Type B pancreatic cell (in vitro differentiated cells): ENCODE data around the gene DNMT3B. TPM values are rescaled to one million over a fixed set of nuclear protein-coding genes. Genes with fewer than 3 reads are reported as not detected.

Source experiments
- DNase-seq: peaks from one replicate; pipeline ENCODE4 v3.0.0; 2021; ENCODE audit warnings: mixed read lengths; ENCODE audit not compliant: unreplicated experiment; ENCODE audit errors: extremely low spot score
- H3K27ac Mint-ChIP-seq: 2 replicates; pipeline ENCODE4 v1.8.0; 2021; ENCODE audit warnings: mild to moderate bottlenecking, mixed read lengths
- H3K27me3 Mint-ChIP-seq: 2 replicates; pipeline ENCODE4 v1.8.0; 2021; ENCODE audit warnings: mixed read lengths
- H3K36me3 Mint-ChIP-seq: 2 replicates; pipeline ENCODE4 v1.8.0; 2021; ENCODE audit warnings: mixed read lengths
- H3K4me1 Mint-ChIP-seq: one replicate; pipeline ENCODE4 v1.8.0; 2021; ENCODE audit warnings: mixed read lengths; ENCODE audit not compliant: unreplicated experiment
- H3K4me3 Mint-ChIP-seq: 2 replicates; pipeline ENCODE4 v1.8.0; 2021; ENCODE audit warnings: mild to moderate bottlenecking, mixed read lengths
- H3K9me3 Mint-ChIP-seq: 2 replicates; pipeline ENCODE4 v1.8.0; 2021; ENCODE audit warnings: mixed read lengths
- total RNA-seq: library from RNA; stranded (reverse); gene quantifications from 2 replicates; pipeline ENCODE4 v1.2.1, GENCODE V29; 2021; ENCODE audit warnings: low replicate concordance
- TF ChIP-seq, protein P1 (sequence below): fragments of 200-600 bp; sonication (generic); conservative IDR thresholded peaks from 2 replicates; pipeline ENCODE4 v1.5.0; 2021; ENCODE audit warnings: antibody characterized with exemption, mild to moderate bottlenecking

Gene DNMT3B
- total RNA-seq, 1 donor from 2014 or later: 19.7 TPM

DNA sequence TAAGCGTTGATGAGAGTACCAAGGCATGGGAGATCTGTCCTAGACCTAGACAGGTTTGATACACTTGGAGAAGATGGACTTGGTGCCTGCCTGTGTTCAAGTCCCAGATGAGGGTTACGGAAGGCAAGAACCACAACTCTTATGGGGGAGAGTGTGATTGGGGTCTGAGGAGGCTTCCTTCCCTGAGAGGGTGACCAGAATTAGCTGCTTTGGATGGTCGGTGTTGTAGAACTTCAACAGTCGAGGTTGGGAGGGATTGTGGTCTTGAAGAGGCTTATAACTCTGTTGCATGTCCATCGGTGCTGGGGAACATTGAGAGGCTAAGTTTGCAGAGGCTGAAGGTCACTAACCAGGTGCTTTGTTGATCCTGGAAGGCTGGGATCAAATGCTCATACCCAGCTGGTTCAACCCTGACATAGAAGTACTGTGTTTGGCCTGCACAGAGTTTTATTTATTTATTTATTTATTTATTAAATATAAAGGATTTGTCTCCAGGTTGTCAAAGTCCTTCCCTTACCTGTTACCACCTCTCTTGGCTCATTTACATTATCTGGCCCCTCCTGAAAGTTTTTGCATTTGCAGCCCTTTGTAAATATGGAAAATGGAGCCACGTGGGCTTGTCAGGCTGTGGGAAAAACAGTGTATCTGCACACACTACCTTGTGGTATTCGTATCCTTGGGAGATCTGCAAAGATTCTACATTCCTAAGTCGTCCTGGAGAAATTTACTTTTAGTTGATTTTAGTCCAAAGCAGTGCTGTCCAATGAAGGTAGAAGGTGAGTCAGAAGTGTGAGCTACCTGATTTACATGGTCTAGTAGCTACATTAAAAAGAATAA, 80.7 kb downstream of the DNMT3B start:
- no peak overlapping the region for H3K27ac Mint-ChIP-seq
- TF ChIP-seq, protein P1, sequence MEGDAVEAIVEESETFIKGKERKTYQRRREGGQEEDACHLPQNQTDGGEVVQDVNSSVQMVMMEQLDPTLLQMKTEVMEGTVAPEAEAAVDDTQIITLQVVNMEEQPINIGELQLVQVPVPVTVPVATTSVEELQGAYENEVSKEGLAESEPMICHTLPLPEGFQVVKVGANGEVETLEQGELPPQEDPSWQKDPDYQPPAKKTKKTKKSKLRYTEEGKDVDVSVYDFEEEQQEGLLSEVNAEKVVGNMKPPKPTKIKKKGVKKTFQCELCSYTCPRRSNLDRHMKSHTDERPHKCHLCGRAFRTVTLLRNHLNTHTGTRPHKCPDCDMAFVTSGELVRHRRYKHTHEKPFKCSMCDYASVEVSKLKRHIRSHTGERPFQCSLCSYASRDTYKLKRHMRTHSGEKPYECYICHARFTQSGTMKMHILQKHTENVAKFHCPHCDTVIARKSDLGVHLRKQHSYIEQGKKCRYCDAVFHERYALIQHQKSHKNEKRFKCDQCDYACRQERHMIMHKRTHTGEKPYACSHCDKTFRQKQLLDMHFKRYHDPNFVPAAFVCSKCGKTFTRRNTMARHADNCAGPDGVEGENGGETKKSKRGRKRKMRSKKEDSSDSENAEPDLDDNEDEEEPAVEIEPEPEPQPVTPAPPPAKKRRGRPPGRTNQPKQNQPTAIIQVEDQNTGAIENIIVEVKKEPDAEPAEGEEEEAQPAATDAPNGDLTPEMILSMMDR: no peak
- no peaks in the 10 kb centered on the region for H3K27me3 Mint-ChIP-seq
- H3K36me3 Mint-ChIP-seq: peaks cover 45% of the 10 kb centered on the region
- no peaks in the 10 kb centered on the region for H3K9me3 Mint-ChIP-seq
- no peak overlapping the region for H3K4me3 Mint-ChIP-seq
- peaks cover 3% of the 10 kb centered on the region for H3K4me1 Mint-ChIP-seq
- no peak for DNase-seq

DNA sequence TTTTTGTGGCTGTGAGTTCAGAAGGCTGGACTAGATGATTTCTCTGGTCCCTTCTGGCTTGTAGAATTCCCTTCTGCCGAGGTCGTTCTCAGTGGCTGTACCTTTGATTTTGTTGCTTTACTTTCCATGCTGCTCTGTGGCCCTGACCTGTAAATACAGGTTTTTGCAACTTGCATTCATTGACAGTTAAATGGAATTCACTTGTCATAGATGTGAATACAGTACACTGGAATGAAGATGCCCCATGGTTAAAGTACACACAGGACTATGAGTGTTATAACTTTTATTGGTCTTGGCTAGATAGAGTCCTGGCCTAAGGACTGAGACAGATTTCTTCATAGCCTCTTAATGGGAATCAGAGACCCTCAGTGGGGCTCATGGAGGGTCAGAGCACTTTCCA, 83.6 kb downstream of the DNMT3B start:
- no peak overlapping the region for H3K4me3 Mint-ChIP-seq
- H3K4me1 Mint-ChIP-seq: peaks cover 3% of the 10 kb centered on the region
- peaks cover 40% of the 10 kb centered on the region for H3K36me3 Mint-ChIP-seq

DNA sequence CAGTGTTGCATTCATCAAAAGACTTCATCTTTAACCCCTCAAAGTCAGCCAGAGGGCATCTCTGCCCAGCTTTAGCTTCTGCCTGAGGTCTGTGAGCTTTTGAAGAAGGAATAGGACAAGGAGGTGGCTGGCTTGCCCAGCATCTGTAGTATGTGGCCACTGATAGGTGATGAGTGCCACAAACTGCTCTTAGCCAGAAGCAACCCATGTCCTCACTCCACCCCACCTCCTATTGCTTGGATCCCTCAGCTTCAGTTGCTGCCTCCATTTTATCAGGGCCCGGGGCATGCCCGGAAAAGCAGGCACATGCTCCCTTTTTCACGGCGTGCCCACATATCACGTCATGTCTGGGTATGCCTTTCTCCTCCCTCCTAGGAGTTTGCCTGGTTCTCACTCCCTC, 84.7 kb downstream of the DNMT3B start:
- no peaks in the 10 kb centered on the region for H3K27me3 Mint-ChIP-seq
- H3K36me3 Mint-ChIP-seq: peaks cover 32% of the 10 kb centered on the region
- H3K4me3 Mint-ChIP-seq: no peak overlapping the region
- no peak for DNase-seq
- no peak overlapping the region for H3K27ac Mint-ChIP-seq
- H3K4me1 Mint-ChIP-seq: peaks cover 3% of the 10 kb centered on the region
- no peaks in the 10 kb centered on the region for H3K9me3 Mint-ChIP-seq
- TF ChIP-seq, protein P1: no peak

More for the DNA sequence above, 83.6 kb downstream of the DNMT3B start:
- DNase-seq: no peak
- no peak overlapping the region for H3K27ac Mint-ChIP-seq
- no peaks in the 10 kb centered on the region for H3K27me3 Mint-ChIP-seq
- TF ChIP-seq, protein P1: no peak
- no peaks in the 10 kb centered on the region for H3K9me3 Mint-ChIP-seq

DNA sequence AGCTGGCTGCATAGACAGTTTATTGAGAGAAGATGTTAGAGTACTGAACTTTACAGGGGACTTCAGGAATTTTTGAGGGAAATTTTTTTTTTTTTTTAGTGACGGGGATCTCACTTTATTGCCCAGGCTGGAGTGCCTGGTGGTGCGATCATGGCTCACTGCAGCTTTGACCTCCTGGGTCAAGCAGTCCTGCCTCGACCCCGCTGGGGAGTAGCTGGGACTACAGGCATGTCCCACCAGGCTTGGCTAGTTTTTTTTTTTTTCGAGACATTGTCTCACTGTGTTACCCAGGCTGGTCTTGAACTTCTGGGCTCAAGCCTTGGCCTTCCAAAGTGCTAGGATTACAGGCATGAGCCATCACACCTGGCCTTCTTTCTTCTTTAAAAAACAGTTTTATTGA, 85.8 kb downstream of the DNMT3B start:
- Mint-ChIP-seq H3K27ac (no peak overlapping the region), H3K4me1 (peaks cover 3% of the 10 kb centered on the region), H3K27me3 (no peaks in the 10 kb centered on the region), H3K4me3 (no peak overlapping the region), H3K36me3 (peaks cover 25% of the 10 kb centered on the region), H3K9me3 (no peaks in the 10 kb centered on the region)
- TF ChIP-seq, protein P1: no peak
- no peak for DNase-seq

DNA sequence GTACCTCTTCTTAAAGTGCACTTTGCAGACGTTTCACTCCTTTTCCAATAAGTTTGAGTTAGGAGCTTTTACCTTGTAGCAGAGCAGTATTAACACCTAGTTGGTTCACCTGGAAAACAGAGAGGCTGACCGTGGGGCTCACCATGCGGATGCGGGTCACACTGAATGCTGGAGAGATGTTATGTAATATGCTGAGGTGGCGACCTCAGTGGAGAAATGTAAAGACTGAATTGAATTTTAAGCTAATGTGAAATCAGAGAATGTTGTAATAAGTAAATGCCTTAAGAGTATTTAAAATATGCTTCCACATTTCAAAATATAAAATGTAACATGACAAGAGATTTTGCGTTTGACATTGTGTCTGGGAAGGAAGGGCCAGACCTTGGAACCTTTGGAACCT, 86.7 kb downstream of the DNMT3B start:
- Mint-ChIP-seq H3K4me3 (no peak overlapping the region), H3K9me3 (no peaks in the 10 kb centered on the region), H3K27ac (no peak overlapping the region), H3K27me3 (no peaks in the 10 kb centered on the region), H3K36me3 (peaks cover 25% of the 10 kb centered on the region), H3K4me1 (peaks cover 3% of the 10 kb centered on the region)
- no peak for DNase-seq
- TF ChIP-seq, protein P1: no peak
